Omental fat pad (tissue), 4 donors: ENCODE results near the gene PLIN4. TPM values are rescaled to one million over a fixed set of nuclear protein-coding genes. Genes with fewer than 3 reads are reported as not detected.

Experiments used
- ATAC-seq: fragments of 150-250 bp; one replicate; pipeline ENCODE4 v1.9.1; 2016; ENCODE audit warnings: mild to moderate bottlenecking, moderate library complexity; ENCODE audit not compliant: low FRiP score
- DNase-seq: peaks from one replicate; pipeline ENCODE4 v3.0.0-alpha.2; 2019; ENCODE audit warnings: low spot score
- CTCF ChIP-seq, 3 donors: fragments of 450-650 bp; IDR thresholded peaks; one replicate each; pipeline ENCODE4 v1.5.1; 2016 to 2017; ENCODE audit warnings: antibody characterized with exemption in 3 of 3, mild to moderate bottlenecking in 3 of 3, moderate library complexity in 2 of 3
- total RNA-seq, 4 donors: library from RNA; depleted of rRNA; stranded (reverse); fragments of >200 nt; gene quantifications; one replicate each; pipeline ENCODE4 v1.1.0, GENCODE V29; 2016

Gene PLIN4
- total RNA-seq, 4 donors from 2014 or later: 183 to 2,054 (median 453) TPM

GRCh38 chr19:4553092-4553695 is 34.9 kb upstream of the PLIN4 start:
- DNase-seq (no peak), ATAC-seq (no peak)
- no peak for TF ChIP-seq CTCF (IDR thresholded peaks at IDR 0.05)

GRCh38 chr19:4552525-4552819 is 34.2 kb upstream of the PLIN4 start:
- DNase-seq (no peak), ATAC-seq (no peak)
- no peak for TF ChIP-seq CTCF (IDR thresholded peaks at IDR 0.05)

DNA sequence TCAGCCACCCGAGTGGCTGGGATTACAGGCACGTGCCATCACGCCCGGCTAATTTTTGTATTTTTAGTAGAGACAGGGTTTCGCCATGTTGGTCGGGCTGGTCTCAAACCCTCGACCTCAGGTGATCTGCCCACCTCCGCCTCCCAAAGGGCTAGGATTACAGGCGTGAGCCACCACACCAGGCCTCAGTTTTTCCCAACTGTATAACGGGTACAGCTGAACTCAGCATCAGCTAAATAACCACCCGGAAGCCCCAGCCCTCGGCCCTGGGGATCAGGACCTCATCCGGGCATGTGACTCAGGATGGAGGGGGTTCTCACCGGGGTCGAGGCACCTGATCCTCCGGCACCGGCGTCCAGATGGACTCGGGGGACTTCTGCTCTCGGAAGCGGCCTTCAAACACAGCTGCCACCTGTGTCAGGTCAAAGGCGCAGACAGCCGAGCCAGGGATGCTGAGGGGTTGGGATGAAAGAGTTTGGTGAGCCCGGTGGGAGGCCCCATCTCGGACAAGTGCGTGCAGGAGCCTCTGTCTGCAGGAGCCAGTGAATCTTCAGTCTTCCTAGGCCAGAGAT is 32.3 kb upstream of the PLIN4 start:
- no peak for TF ChIP-seq CTCF (IDR thresholded peaks at IDR 0.05)
- DNase-seq (no peak), ATAC-seq (no peak)

DNA sequence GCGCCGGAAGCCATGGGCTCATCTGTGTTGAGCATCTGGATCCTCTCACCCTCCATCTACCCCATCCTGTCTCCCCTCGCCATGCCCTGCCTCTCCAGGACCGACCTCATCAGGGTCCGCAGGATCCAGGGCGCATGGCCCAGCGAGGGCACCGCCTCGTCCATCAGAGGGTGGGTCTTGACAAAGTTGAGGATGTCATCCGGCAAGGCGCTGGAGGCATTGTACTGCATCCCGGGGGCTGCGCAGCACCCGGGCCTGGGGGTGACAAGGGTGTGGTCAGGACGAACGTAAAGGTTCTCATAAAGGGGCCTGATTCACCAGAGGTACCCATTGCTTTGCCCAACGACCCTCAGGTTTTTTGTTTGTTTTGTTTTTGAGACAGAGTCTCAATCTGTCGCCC is 31.7 kb upstream of the PLIN4 start:
- TF ChIP-seq CTCF (IDR thresholded peaks at IDR 0.05): no peak
- ATAC-seq (no peak), DNase-seq (no peak)

DNA sequence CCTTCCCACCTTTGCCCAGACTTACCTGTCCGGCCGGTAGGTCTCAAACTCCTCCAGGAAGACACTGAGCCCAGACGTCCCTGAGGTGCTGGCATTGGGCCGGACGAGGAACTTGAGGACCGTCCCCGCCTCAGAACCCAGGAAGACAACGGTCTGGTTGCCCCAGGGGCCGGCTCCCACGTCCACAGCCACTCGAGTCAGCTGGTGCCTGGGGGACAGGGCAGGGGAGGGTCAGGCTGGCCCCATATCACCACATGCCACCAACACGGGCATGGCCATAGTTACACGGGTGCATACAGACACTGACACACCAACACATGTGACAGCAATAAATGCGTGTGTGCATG is 29.9 kb upstream of the PLIN4 start:
- DNase-seq: no peak
- TF ChIP-seq CTCF (IDR thresholded peaks at IDR 0.05): no peak
- ATAC-seq: no peak

DNA sequence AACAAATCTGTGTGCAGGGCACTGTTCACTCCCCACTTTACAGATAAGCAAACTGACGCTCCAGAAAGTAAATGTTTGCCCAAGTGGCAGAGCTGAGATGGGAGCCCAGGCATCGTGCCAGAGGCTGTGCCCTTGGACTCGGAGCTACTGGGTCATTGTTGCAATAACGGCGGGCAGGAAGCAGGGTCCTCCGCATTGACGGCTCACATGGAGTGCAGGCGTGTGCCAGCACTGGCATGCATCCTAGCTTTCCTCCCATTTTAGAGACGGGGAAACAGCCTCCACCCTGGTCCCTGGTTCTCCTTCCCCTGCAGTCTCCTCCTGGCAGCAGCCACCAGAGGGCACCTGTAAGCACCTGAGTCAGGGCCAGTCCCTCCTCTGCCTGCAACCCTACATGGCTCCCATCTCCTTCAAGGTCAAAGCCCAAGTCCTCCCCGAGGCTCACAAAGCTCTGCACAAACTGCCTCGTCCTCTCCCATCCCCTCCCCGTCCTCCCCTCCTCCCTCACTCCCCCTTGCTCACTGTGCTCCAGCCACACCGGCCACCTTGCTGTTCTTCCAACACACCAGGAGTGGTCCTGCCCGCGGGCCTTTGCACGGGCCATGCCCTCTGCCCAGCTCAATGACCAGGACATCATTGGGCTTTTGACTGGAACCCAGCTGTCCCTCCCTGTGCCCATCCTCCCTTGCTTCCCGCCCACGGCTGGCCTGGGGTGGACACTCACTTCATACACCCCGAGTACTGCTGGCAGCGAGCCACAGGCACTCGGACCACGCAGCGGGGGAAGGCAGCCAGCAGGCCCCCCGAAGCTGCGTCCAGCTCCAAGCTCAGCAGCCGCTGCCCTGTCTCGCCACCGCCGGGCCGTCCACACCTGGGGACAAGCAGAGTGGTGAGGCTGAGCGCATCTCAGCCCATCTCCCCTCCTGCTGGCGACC is 29.3 kb upstream of the PLIN4 start:
- DNase-seq (no peak), ATAC-seq (no peak)
- TF ChIP-seq CTCF (IDR thresholded peaks at IDR 0.05): no peak
